A549 (cell line): Measurements from ENCODE around the gene CHCHD2.

Experiments
- BHLHE40 ChIP-seq: IDR thresholded peaks from 2 replicates; pipeline ENCODE4 v1.6.1; 2012; ENCODE audit warnings: low read depth, low read length, inconsistent platforms
- ESRRA ChIP-seq: fragments of 150-350 bp; IDR thresholded peaks from 2 replicates; pipeline ENCODE4 v1.6.1; 2014; ENCODE audit warnings: mild to moderate bottlenecking, low read length, borderline replicate concordance
- POLR2A ChIP-seq: IDR thresholded peaks from 2 replicates; pipeline ENCODE4 v1.6.1; 2012; ENCODE audit warnings: mild to moderate bottlenecking, low read length
- POLR2AphosphoS2 ChIP-seq: conservative IDR thresholded peaks from 2 replicates; pipeline ENCODE4 v1.6.1; 2012; ENCODE audit warnings: low read length, improper control_type of control experiment, inconsistent platforms
- RNF2 ChIP-seq: fragments of 200-600 bp; sonication (generic); IDR thresholded peaks from 2 replicates; pipeline ENCODE4 v1.6.1; 2016; ENCODE audit warnings: low read depth, mild to moderate bottlenecking, antibody characterized with exemption, moderate library complexity, borderline replicate concordance
- SMC3 ChIP-seq: fragments of >200 bp; sonication (Bioruptor Twin); formaldehyde crosslinking; IDR thresholded peaks from 3 replicates; pipeline ENCODE4 v1.6.1; 2018; ENCODE audit warnings: inconsistent platforms
- TF ChIP-seq, protein P1 (sequence below): fragments of >200 bp; sonication (Bioruptor Twin); formaldehyde crosslinking; IDR thresholded peaks from 3 replicates; pipeline ENCODE4 v1.5.1; 2016
- TF ChIP-seq, protein P2 (sequence below): IDR thresholded peaks from 2 replicates; pipeline ENCODE4 v1.6.1; 2012

DNA sequence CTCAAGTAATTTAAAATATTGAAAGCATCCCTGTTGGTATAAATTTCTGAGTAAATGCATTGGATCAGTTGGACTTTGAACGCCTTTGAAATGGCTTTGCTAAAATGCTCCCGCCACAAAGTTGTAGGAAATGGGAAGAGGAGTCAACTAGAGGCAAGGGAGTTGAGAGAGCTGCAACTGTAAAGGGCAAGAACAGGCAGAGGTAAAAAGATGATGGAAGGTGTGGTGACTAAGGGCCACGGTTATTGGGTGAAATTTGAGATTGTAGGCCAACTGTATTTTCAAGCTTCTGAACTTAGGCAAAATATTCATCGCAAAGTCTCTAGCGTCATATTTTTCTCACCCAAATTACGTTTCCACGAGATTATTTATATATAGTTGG lies 42.8 kb downstream of the CHCHD2 start:
- TF ChIP-seq BHLHE40 (no peak), POLR2A (no peak), POLR2AphosphoS2 (no peak), RNF2 (no peak), ESRRA (no peak), SMC3 (no peak)
- TF ChIP-seq, protein P1, sequence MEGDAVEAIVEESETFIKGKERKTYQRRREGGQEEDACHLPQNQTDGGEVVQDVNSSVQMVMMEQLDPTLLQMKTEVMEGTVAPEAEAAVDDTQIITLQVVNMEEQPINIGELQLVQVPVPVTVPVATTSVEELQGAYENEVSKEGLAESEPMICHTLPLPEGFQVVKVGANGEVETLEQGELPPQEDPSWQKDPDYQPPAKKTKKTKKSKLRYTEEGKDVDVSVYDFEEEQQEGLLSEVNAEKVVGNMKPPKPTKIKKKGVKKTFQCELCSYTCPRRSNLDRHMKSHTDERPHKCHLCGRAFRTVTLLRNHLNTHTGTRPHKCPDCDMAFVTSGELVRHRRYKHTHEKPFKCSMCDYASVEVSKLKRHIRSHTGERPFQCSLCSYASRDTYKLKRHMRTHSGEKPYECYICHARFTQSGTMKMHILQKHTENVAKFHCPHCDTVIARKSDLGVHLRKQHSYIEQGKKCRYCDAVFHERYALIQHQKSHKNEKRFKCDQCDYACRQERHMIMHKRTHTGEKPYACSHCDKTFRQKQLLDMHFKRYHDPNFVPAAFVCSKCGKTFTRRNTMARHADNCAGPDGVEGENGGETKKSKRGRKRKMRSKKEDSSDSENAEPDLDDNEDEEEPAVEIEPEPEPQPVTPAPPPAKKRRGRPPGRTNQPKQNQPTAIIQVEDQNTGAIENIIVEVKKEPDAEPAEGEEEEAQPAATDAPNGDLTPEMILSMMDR, result no peak
- TF ChIP-seq, protein P2, sequence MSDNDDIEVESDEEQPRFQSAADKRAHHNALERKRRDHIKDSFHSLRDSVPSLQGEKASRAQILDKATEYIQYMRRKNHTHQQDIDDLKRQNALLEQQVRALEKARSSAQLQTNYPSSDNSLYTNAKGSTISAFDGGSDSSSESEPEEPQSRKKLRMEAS, result no peak
